GM12891 (cell line): ENCODE data around the gene INO80C.

Experiments used
- PAX5 ChIP-seq: IDR thresholded peaks from 2 replicates; pipeline ENCODE4 v1.6.1; 2011; ENCODE audit warnings: low read length, moderate library complexity, mild to moderate bottlenecking; ENCODE audit not compliant: insufficient read depth, severe bottlenecking
- POLR2A ChIP-seq: IDR thresholded peaks from 2 replicates; pipeline ENCODE4 v1.6.1; 2011; ENCODE audit warnings: low read depth, low read length, control low read depth
- POLR2AphosphoS5 ChIP-seq: IDR thresholded peaks from 2 replicates; pipeline ENCODE4 v1.6.1; 2011; ENCODE audit warnings: low read depth, low read length, control low read depth
- POU2F2 ChIP-seq: IDR thresholded peaks from 2 replicates; pipeline ENCODE4 v1.6.1; 2011; ENCODE audit warnings: low read depth, mild to moderate bottlenecking, control low read depth, low read length, moderate library complexity
- SPI1 ChIP-seq: IDR thresholded peaks from 2 replicates; pipeline ENCODE4 v1.6.1; 2011; ENCODE audit warnings: low read depth, low read length, control low read depth
- TAF1 ChIP-seq: IDR thresholded peaks from 2 replicates; pipeline ENCODE4 v1.6.1; 2011; ENCODE audit warnings: low read depth, low read length, control low read depth

DNA sequence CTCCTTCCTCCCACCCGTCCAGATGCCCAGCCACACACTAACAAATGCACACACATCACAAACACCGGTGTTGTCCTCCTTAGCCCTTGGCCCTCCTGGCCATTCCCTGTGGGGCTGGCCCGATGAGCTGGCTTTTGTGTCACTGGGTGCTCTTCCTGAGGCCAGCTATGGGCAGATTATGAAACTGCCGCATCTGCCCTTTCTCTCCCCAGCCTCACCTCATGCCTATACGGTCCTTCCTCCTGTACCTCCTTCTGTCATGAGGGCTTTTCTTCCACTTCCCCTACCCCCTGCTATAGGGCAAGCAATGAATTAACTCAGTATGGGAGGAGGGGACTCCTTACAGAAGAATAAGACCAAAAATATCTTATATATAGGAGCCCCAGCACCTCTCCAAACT lies 10.3 kb upstream of the INO80C start:
- TF ChIP-seq TAF1 (no peak), POLR2A (no peak), SPI1 (no peak), POLR2AphosphoS5 (no peak), POU2F2 (no peak), PAX5 (no peak)
